GM12892 (cell line): Measurements from ENCODE around the gene FRS3.

Source experiments
- POLR2A ChIP-seq: IDR thresholded peaks from 2 replicates; pipeline ENCODE4 v1.6.1; 2011; ENCODE audit warnings: low read depth, low read length, control low read depth
- POLR2AphosphoS5 ChIP-seq: IDR thresholded peaks from 2 replicates; pipeline ENCODE4 v1.6.1; 2011; ENCODE audit warnings: low read depth, low read length, control low read depth

DNA sequence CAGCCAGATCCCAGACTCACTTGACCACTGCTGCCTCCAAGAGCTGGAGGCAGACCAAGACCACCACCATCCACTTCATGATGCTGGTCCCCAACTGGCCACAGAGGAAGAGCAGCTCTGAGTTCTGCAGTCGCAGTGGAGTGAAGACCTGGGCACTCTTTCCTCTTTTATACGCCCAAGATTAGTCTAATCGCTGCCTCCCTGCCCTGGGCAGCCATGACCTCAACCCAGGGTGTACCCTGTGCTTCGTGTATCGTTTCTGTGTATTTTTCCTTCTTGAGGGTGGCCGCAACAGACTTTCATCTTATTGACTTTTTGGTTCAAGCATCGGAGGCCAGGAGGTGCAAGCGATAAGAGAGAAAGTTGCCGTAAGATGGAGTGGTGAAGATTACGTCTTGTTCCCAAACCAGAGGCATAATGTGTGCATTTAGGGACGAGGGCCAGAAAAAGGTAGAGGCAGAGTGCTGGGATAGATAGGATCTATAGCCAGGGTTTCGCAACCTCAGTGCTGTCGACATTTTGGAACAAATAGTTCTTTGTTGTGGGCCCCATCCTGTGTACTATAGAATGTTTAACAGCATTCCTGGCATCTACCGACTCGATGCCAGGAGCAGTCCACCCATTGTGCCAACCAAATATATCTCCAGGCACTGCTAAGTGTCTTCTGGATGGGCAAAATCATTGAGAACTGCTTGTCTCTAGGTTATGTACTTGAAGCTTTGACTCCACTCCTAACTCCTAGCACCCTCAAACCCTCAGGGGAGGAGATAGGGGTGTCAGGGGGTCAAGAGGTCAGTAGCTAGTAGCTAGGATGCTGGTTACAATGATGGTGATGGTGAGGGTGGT, 32.2 kb downstream of the FRS3 start, which contains the start of gene PGC:
- no peak for TF ChIP-seq POLR2AphosphoS5
- TF ChIP-seq POLR2A: no peak
